Measurements from ENCODE around the gene TCF15.

DNA sequence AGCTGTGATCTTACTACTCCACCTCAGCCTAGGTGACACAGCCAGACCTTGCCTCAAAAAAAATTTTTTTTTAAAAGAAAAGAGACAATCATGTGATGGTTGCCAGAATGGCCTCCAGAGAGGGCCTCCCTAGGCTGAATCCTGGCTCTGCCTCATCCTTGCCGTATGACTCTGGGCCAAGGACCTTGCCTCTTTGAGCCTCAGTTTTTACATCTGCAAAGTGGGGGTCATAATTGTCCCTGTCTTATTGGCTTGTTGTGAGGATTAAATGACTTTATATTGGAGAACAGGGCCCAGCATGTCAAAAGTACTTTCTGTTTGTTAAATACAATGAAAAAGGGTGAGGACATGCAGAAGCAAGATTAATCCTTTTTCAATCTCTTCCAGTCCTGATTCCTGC, 28.5 kb upstream of the TCF15 start:
- TF ChIP-seq POLR2AphosphoS5 (IDR thresholded peaks at IDR 0.05): no peak
- TF ChIP-seq CTCF (IDR thresholded peaks at IDR 0.05): no peak
- TF ChIP-seq POLR2A (IDR thresholded peaks at IDR 0.05): no peak
- TF ChIP-seq EP300 (IDR thresholded peaks at IDR 0.05): no peak

Data from upper lobe of left lung (tissue), 4 donors.